HepG2 (cell line): ENCODE results near the gene BPI. TPM values are rescaled to one million over a fixed set of nuclear protein-coding genes. Genes with fewer than 3 reads are reported as not detected.

Source experiments
- ATAC-seq: fragments of 200-7000 bp; cut with Tn5 transposase; 3 replicates; pipeline ENCODE4 v1.9.1; 2020; ENCODE audit warnings: mild to moderate bottlenecking, moderate library complexity
- BruUV-seq: library from RNA; stranded (reverse); fragments of 400-500 nt; replicated peaks from 2 replicates; lab custom pipeline; 2021; lab: Mats Ljungman, UMichigan
- CTCF ChIA-PET: fragments of 300-600 bp; formaldehyde crosslinking; extraction: SDS; loops from one replicate; lab custom pipeline; 2021; ENCODE audit warnings: low total read pairs, inconsistent platforms, low intra/inter-chr PET ratio; lab: Yijun Ruan, JAX
- POLR2A ChIA-PET: fragments of 350-600 bp; sonication (Branson Sonifier 250); formaldehyde crosslinking; loops from one replicate; lab custom pipeline; 2020; ENCODE audit warnings: antibody characterized with exemption, inconsistent platforms; lab: Yijun Ruan, JAX
- DNase-seq: peaks from one replicate; pipeline ENCODE4 v3.0.0-alpha.2; 2015; ENCODE audit warnings: low spot score
- FAIRE-seq: peaks from 3 replicates; lab custom pipeline; 2011; peaks lifted over from hg19 to GRCh38; lab: Jason Lieb, UNC
- H2AFZ ChIP-seq: one replicate; pipeline ENCODE4 v1.6.1; 2011; ENCODE audit warnings: low read length, inconsistent platforms
- H3K27ac ChIP-seq: fragments of 300-600 bp; 3 replicates; pipeline ENCODE4 v1.8.0; 2011; ENCODE audit warnings: mixed run types, mild to moderate bottlenecking, mixed read lengths, low read length, inconsistent platforms; ENCODE audit not compliant: insufficient read depth; ENCODE audit errors: extremely low read length
- H3K27me3 ChIP-seq, 2 experiments: fragments of 200-600 bp in 1 of 2; 2 replicates in 1 of 2; 3 replicates in 1 of 2; pipeline versions ENCODE4 v1.6.0 to v1.8.0; 2011; ENCODE audit warnings: low read length in 2 of 2, mild to moderate bottlenecking in 2 of 2, moderate library complexity in 2 of 2, inconsistent platforms in 1 of 2; ENCODE audit not compliant: insufficient read depth in 2 of 2, control insufficient read depth in 1 of 2
- H3K36me3 ChIP-seq, 2 experiments: fragments of 200-600 bp in 1 of 2; replicated peaks in 1 of 2; 2 replicates in 1 of 2; 3 replicates in 1 of 2; pipeline versions ENCODE4 v1.5.1 to v1.8.0; 2011; ENCODE audit warnings: low read length in 2 of 2, inconsistent platforms in 1 of 2; ENCODE audit not compliant: insufficient read depth in 2 of 2, control insufficient read depth in 1 of 2
- H3K4me1 ChIP-seq: 2 replicates; pipeline ENCODE4 v1.5.1; 2012; ENCODE audit warnings: low read length, inconsistent platforms; ENCODE audit not compliant: insufficient read depth
- H3K4me2 ChIP-seq: 2 replicates; pipeline ENCODE4 v1.6.0; 2011; ENCODE audit warnings: low read depth, low read length, inconsistent platforms
- H3K4me3 ChIP-seq, 3 experiments: fragments of 200-600 bp in 1 of 3; sonication (generic), shearing (Covaris generic) in 1 of 3; replicated peaks in 1 of 3; 2 replicates each; pipeline ENCODE4 v1.5.1; 2011 to 2016; ENCODE audit warnings: low read length in 3 of 3, inconsistent platforms in 2 of 3, low read depth in 2 of 3, mild to moderate bottlenecking in 2 of 3, control low read depth in 1 of 3, mixed read lengths in 1 of 3; ENCODE audit not compliant: insufficient read depth in 1 of 3
- H3K79me2 ChIP-seq: one replicate; pipeline ENCODE4 v1.6.1; 2011; ENCODE audit warnings: low read length, inconsistent platforms; ENCODE audit not compliant: insufficient read depth
- H3K9ac ChIP-seq: 2 replicates; pipeline ENCODE4 v1.6.0; 2011; ENCODE audit warnings: mild to moderate bottlenecking, low read depth, low read length, inconsistent platforms; ENCODE audit not compliant: insufficient read depth
- H3K9me3 ChIP-seq: 2 replicates; pipeline ENCODE4 v1.5.1; 2012; ENCODE audit warnings: mild to moderate bottlenecking, low read length
- H4K20me1 ChIP-seq: 2 replicates; pipeline ENCODE4 v1.6.0; 2011; ENCODE audit warnings: inconsistent platforms, mild to moderate bottlenecking, low read length, moderate library complexity; ENCODE audit not compliant: insufficient read depth
- IKZF4 ChIP-seq: sonication (generic); formaldehyde crosslinking; IDR thresholded peaks from 2 replicates; pipeline ENCODE4 v1.5.1; 2020; ENCODE audit warnings: borderline replicate concordance, mild to moderate bottlenecking, low read depth, missing genetic modification reagents; ENCODE audit errors: not compliant biosample characterization
- PHF8 ChIP-seq: sonication (generic); formaldehyde crosslinking; IDR thresholded peaks from 2 replicates; pipeline ENCODE4 v1.5.0; 2020; ENCODE audit warnings: missing genetic modification reagents
- TRAFD1 ChIP-seq: sonication (generic); formaldehyde crosslinking; IDR thresholded peaks from 2 replicates; pipeline ENCODE4 v1.5.1; 2020; ENCODE audit warnings: missing genetic modification reagents, mild to moderate bottlenecking, borderline replicate concordance
- ZBTB34 ChIP-seq: sonication (generic); formaldehyde crosslinking; IDR thresholded peaks from 2 replicates; pipeline ENCODE4 v1.8.0; 2022; ENCODE audit warnings: mild to moderate bottlenecking, missing genetic modification reagents
- ZNF296 ChIP-seq: sonication (generic); formaldehyde crosslinking; conservative IDR thresholded peaks from 2 replicates; pipeline ENCODE4 v1.5.0; 2020; ENCODE audit warnings: mild to moderate bottlenecking, missing genetic modification reagents
- WGBS: methylation state at CpG from one replicate; pipeline ENCODE4 v1.1.6; 2017; ENCODE audit warnings: low lambda C conversion rate; 5-methylcytosine and 5-hydroxymethylcytosine counted together
- in situ Hi-C: cut with HindIII; loops from 2 replicates; pipeline ENCODE4 v1.10.0; 2017; ENCODE audit warnings: low pct_unique_long_range_greater_than_20kb; ENCODE audit not compliant: extremely low pct_ligation_motif_present
- intact Hi-C: fragments of 100-400 bp; cut with micrococcal nuclease; formaldehyde crosslinking; loops from one replicate; pipeline ENCODE4 v1.10.0; 2022; ENCODE audit not compliant: unreplicated experiment
- polyA plus RNA-seq, 8 experiments: library from polyadenylated mRNA; depleted of rRNA in 3 of 8; stranded (reverse) in 7 of 8; unstranded in 1 of 8; fragments of >200 nt; fragmentation: Illumina TruSeq in 4 of 8; extraction: Trizol in 4 of 8; gene quantifications; 2 replicates each; pipeline versions ENCODE4 v1.2.1 to v1.2.3, GENCODE V29; 2011 to 2016; ENCODE audit warnings: low read depth in 4 of 8, missing spikeins in 1 of 8, mixed read lengths in 1 of 8; ENCODE audit not compliant: insufficient read depth in 1 of 8
- total RNA-seq, 5 experiments: library from RNA; depleted of rRNA; stranded (reverse); fragments of >200 nt; fragmentation: Illumina TruSeq; extraction: Trizol; gene quantifications; 2 replicates each; pipeline ENCODE4 v1.2.3, GENCODE V29; 2016; ENCODE audit warnings: low read depth in 1 of 5
- TF ChIP-seq, protein P1 (sequence below): sonication (generic); formaldehyde crosslinking; IDR thresholded peaks from 2 replicates; pipeline ENCODE4 v1.8.0; 2023; ENCODE audit warnings: mild to moderate bottlenecking, missing genetic modification reagents
- TF ChIP-seq, protein P2 (sequence below): sonication (generic); formaldehyde crosslinking; IDR thresholded peaks from 2 replicates; pipeline ENCODE4 v1.4.0; 2020; ENCODE audit warnings: mild to moderate bottlenecking, missing genetic modification reagents, borderline replicate concordance

BPI gene
- total and polyA plus RNA-seq, 2 of the 13 experiments (the other 11 are each of a cell fraction or from before 2014, with no cell fraction given), result not detected

- Histone ChIP-seq H3K27ac (no peak overlapping the region), H3K4me2 (no peak overlapping the region), H3K27me3 (no peaks in the 10 kb centered on the region), H4K20me1 (no peaks in the 10 kb centered on the region), H3K4me1 (peaks cover 13% of the 10 kb centered on the region), H2AFZ (no peak overlapping the region), H3K79me2 (no peaks in the 10 kb centered on the region), H3K4me3 (no peak overlapping the region), H3K9me3 (no peaks in the 10 kb centered on the region), H3K36me3 (no peaks in the 10 kb centered on the region), H3K9ac (no peak overlapping the region)
- ChIA-PET CTCF (no interaction called here), POLR2A (no interaction called here)
- intact Hi-C loops, result no loop called here
- TF ChIP-seq ZBTB34 (CRISPR knock-in tag) (no peak), PHF8 (CRISPR knock-in tag) (0 out of 2 replicates have a peak, but pooled peaks have one; percentile 21)
- DNase-seq, result no peak
- in situ Hi-C loops, result no loop called here
- ATAC-seq, result no peak
- 71% methylated on average over 9 of the region's 10 CpGs for WGBS
- no peak for FAIRE-seq
- BruUV-seq, result no TSS peak
Measured at GRCh38 chr20:38354227-38354626, 50.3 kb downstream of the BPI start.

DNA sequence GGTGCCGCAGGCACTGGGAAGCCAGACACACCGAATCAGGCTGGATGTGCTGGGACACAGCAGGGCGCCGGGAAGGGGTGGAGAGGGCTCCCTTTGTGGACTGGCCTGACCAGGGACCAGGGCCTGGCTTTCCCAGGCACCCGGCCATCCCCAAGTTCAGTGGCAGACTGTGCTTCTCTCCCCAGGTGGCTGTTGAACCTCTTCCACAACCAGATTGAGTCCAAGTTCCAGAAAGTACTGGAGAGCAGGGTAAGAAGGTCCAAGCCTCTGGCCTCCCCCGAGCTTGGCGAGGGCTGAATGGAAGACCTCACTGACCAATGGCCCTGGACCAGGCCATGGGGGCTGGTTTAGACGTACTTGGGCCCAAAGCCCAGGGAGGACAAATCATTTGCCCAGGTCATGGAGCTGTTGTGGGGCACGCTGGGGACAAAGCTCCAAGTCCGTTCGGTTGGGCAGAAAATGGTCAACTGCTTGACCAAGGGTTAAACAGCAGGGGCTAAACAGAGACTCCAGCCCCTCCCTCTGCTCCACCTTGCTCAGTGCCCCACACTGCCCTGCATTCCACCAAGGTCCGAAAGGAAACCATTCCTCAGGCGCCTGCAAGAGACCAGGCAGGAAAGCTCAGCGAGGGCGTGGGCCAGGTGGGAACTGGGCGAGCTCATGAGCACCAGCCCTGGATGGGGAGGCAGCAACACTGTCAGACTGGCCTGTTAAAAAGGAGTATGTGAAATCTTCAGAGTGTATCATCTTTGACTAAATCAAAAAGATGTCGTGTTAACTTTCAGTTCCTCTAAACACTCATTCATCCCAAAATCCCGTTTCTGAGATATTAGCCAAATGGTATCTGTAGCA, 51.4 kb downstream of the BPI start:
- in situ Hi-C loops (no loop called here), intact Hi-C loops (loop anchor here (1.0 kb wide), 1 partner anchor 18 kb away; no protein-coding TSS in a partner anchor)
- ChIA-PET POLR2A (interaction anchor here (1.2 kb wide), 1 partner anchor 80 kb away, joined by 3 read pairs; the partner anchor contains the start of gene SNHG17), CTCF (interaction anchor here (1.1 to 2.3 kb wide), 3 partner anchors 17 to 53 kb away, joined by 3 to 9 read pairs (median 9); no protein-coding TSS in a partner anchor)
- no peak overlapping the region for H2AFZ ChIP-seq
- BruUV-seq, result no TSS peak
- FAIRE-seq, result no peak
- DNase-seq, result no peak
- ATAC-seq, result peak; percentile 72
- WGBS, result 31% methylated on average over 15 of the region's 18 CpGs
- peak overlapping the region; percentile 36 for H3K4me2 ChIP-seq
- no peaks in the 10 kb centered on the region for H3K9me3 ChIP-seq
- no peak overlapping the region for H3K9ac ChIP-seq
- peak overlapping the region in 1 of 3 experiments; percentile 13; a peak in 1 of 6 replicates for H3K4me3 ChIP-seq
- peaks cover 13% of the 10 kb centered on the region for H3K4me1 ChIP-seq
- H3K27me3 ChIP-seq, result no peaks in the 10 kb centered on the region
- H3K27ac ChIP-seq, result no peak overlapping the region
- no peaks in the 10 kb centered on the region for H3K36me3 ChIP-seq
- H3K79me2 ChIP-seq, result no peaks in the 10 kb centered on the region
- no peaks in the 10 kb centered on the region for H4K20me1 ChIP-seq
- TF ChIP-seq, protein P1, sequence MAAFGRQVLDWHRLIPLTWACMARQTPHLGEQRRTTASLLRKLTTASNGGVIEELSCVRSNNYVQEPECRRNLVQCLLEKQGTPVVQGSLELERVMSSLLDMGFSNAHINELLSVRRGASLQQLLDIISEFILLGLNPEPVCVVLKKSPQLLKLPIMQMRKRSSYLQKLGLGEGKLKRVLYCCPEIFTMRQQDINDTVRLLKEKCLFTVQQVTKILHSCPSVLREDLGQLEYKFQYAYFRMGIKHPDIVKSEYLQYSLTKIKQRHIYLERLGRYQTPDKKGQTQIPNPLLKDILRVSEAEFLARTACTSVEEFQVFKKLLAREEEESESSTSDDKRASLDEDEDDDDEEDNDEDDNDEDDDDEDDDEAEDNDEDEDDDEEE (CRISPR knock-in tag), result no peak
- TF ChIP-seq TRAFD1 (CRISPR knock-in tag) (no peak), IKZF4 (CRISPR knock-in tag) (no peak), ZNF296 (CRISPR knock-in tag) (no peak)
- TF ChIP-seq, protein P2, sequence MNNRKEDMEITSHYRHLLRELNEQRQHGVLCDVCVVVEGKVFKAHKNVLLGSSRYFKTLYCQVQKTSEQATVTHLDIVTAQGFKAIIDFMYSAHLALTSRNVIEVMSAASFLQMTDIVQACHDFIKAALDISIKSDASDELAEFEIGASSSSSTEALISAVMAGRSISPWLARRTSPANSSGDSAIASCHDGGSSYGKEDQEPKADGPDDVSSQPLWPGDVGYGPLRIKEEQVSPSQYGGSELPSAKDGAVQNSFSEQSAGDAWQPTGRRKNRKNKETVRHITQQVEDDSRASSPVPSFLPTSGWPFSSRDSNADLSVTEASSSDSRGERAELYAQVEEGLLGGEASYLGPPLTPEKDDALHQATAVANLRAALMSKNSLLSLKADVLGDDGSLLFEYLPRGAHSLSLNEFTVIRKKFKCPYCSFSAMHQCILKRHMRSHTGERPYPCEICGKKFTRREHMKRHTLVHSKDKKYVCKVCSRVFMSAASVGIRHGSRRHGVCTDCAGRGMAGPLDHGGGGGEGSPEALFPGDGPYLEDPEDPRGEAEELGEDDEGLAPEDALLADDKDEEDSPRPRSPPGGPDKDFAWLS (CRISPR knock-in tag), result 0 out of 2 replicates have a peak, but pooled peaks have one; percentile 32
